Hepatocyte (in vitro differentiated cells): ENCODE measurements around the gene TAF11L7.

ENCODE experiments used
- CTCF ChIP-seq: fragments of 200-600 bp; sonication (generic); IDR thresholded peaks from 2 replicates; pipeline ENCODE4 v1.5.1; 2016; ENCODE audit warnings: antibody characterized with exemption, mild to moderate bottlenecking; ENCODE audit not compliant: poor library complexity
- EZH2 ChIP-seq: fragments of 200-600 bp; sonication (generic); IDR thresholded peaks from 2 replicates; pipeline ENCODE4 v1.6.1; 2016; ENCODE audit warnings: antibody characterized with exemption, mild to moderate bottlenecking, borderline replicate concordance

GRCh38 chr5:17604951-17605350 is 19.4 kb upstream of the TAF11L7 start:
- TF ChIP-seq CTCF (no peak), EZH2 (no peak)
